Colonic mucosa (tissue), 4 donors: Measurements from ENCODE around the gene MICALL1. TPM values are rescaled to one million over a fixed set of nuclear protein-coding genes. Genes with fewer than 3 reads are reported as not detected.
A peak's percentile ranks its signal among the peaks of the same experiment; 100 is the strongest.

Experiments used
- DNase-seq: peaks from one replicate; pipeline ENCODE4 v3.0.0-alpha.2; 2020
- H3K27ac ChIP-seq: fragments of 200-600 bp; one replicate; pipeline ENCODE4 v1.8.0; 2021
- H3K27me3 ChIP-seq: fragments of 200-600 bp; one replicate; pipeline ENCODE4 v1.8.0; 2021
- H3K36me3 ChIP-seq: fragments of 200-600 bp; one replicate; pipeline ENCODE4 v1.8.0; 2021
- H3K4me1 ChIP-seq: fragments of 200-600 bp; one replicate; pipeline ENCODE4 v1.8.0; 2021; ENCODE audit warnings: mild to moderate bottlenecking
- H3K4me3 ChIP-seq: fragments of 200-600 bp; one replicate; pipeline ENCODE4 v1.8.0; 2021
- H3K9ac ChIP-seq, 2 donors: one replicate each; pipeline ENCODE4 v1.7.0; 2013; ENCODE audit warnings: control low read depth in 2 of 2, low read depth in 2 of 2, low read length in 2 of 2
- H3K9me3 ChIP-seq: fragments of 200-600 bp; one replicate; pipeline ENCODE4 v1.8.0; 2021
- CTCF ChIP-seq: fragments of 200-600 bp; IDR thresholded peaks from one replicate; pipeline ENCODE4 v1.8.0; 2022; ENCODE audit warnings: antibody characterized with exemption, mild to moderate bottlenecking
- intact Hi-C: fragments of 100-400 bp; cut with DNase I; formaldehyde crosslinking; loops from one replicate; pipeline ENCODE4 v1.14.1; 2022
- total RNA-seq, 2 donors: library from RNA; stranded (reverse); fragmentation: NEBNext Ultra II Directional in 1 of 2; extraction: Animal tissue kit (Norgen Biotek cat#: 25700) in 1 of 2; gene quantifications; one replicate each; pipeline ENCODE4 v1.2.1, GENCODE V29; 2021
- donor health status: healthy.
- donor health status: DM: no; HTN: no; CAD: no.
- donor health status: DM: no; HTN: no; CAD: no.

The MICALL1 gene
- total RNA-seq, 2 donors from 2014 or later: 27.3 TPM

GRCh38 chr22:37931893-37932389 is 25.8 kb downstream of the MICALL1 start:
- Histone ChIP-seq H3K9me3 (no peaks in the 10 kb centered on the region), H3K27ac (no peak overlapping the region), H3K4me3 (no peak overlapping the region), H3K4me1 (peaks cover 4% of the 10 kb centered on the region), H3K36me3 (no peaks in the 10 kb centered on the region), H3K9ac (no peak overlapping the region), H3K27me3 (no peaks in the 10 kb centered on the region)
- no peak for DNase-seq
- no peak for TF ChIP-seq CTCF
- intact Hi-C loops: no loop called here

- Histone ChIP-seq H3K9me3 (no peaks in the 10 kb centered on the region), H3K9ac (no peak overlapping the region)
Measured at GRCh38 chr22:37932401-37932800, 26.3 kb downstream of the MICALL1 start.

GRCh38 chr22:37932821-37933578 is 26.9 kb downstream of the MICALL1 start:
- Histone ChIP-seq H3K4me1 (peaks cover 4% of the 10 kb centered on the region), H3K27ac (peak overlapping the region; percentile 57), H3K9me3 (no peaks in the 10 kb centered on the region), H3K27me3 (no peaks in the 10 kb centered on the region), H3K9ac (peak overlapping the region in 1 of 2 donors; percentile 28), H3K36me3 (no peaks in the 10 kb centered on the region), H3K4me3 (no peak overlapping the region)
- no peak for TF ChIP-seq CTCF
- no peak for DNase-seq
- intact Hi-C loops: no loop called here

More at GRCh38 chr22:37932401-37932800, 26.3 kb downstream of the MICALL1 start:
- Histone ChIP-seq H3K4me1 (peaks cover 4% of the 10 kb centered on the region), H3K27me3 (no peaks in the 10 kb centered on the region), H3K4me3 (no peak overlapping the region), H3K36me3 (no peaks in the 10 kb centered on the region), H3K27ac (no peak overlapping the region)
- no peak for TF ChIP-seq CTCF
- DNase-seq: no peak
- intact Hi-C loops: no loop called here

GRCh38 chr22:37933711-37934376 is 27.7 kb downstream of the MICALL1 start:
- TF ChIP-seq CTCF: peak; percentile 99
- intact Hi-C loops: no loop called here
- H3K4me3 ChIP-seq: no peak overlapping the region
- peak overlapping the region; percentile 57 for H3K27ac ChIP-seq
- H3K27me3 ChIP-seq: no peaks in the 10 kb centered on the region
- H3K9me3 ChIP-seq: no peaks in the 10 kb centered on the region
- peak overlapping the region in 1 of 2 donors; percentile 51 for H3K9ac ChIP-seq
- DNase-seq: peak; percentile 91
- H3K36me3 ChIP-seq: no peaks in the 10 kb centered on the region
- H3K4me1 ChIP-seq: peaks cover 4% of the 10 kb centered on the region

GRCh38 chr22:37940698-37941376 is 34.7 kb downstream of the MICALL1 start:
- Histone ChIP-seq H3K4me1 (no peaks in the 10 kb centered on the region), H3K4me3 (no peak overlapping the region), H3K9ac (no peak overlapping the region), H3K36me3 (peaks cover 4% of the 10 kb centered on the region), H3K27ac (no peak overlapping the region), H3K9me3 (no peaks in the 10 kb centered on the region), H3K27me3 (no peaks in the 10 kb centered on the region)
- no peak for TF ChIP-seq CTCF
- intact Hi-C loops: no loop called here
- no peak for DNase-seq
